Prostate gland (tissue), 2 donors: ENCODE results near the gene DENND2A.

Source experiments
- CTCF ChIP-seq, 4 experiments: fragments of 200-600 bp in 2 of 4; fragments of 450-650 bp in 2 of 4; sonication (generic) in 2 of 4; IDR thresholded peaks; 1 replicate in 3 of 4; 2 replicates in 1 of 4; pipeline ENCODE4 v1.5.1; 2016 to 2019; ENCODE audit warnings: antibody characterized with exemption in 4 of 4, mild to moderate bottlenecking in 2 of 4, moderate library complexity in 2 of 4
- POLR2A ChIP-seq: fragments of 450-650 bp; IDR thresholded peaks from one replicate; pipeline ENCODE4 v1.6.1; 2016; ENCODE audit warnings: antibody characterized with exemption, mild to moderate bottlenecking
- POLR2AphosphoS5 ChIP-seq: sonication (generic); formaldehyde crosslinking; IDR thresholded peaks from one replicate; pipeline ENCODE4 v1.6.1; 2017; ENCODE audit warnings: antibody characterized with exemption

GRCh38 chr7:140542228-140542603 is 98.4 kb downstream of the DENND2A start:
- TF ChIP-seq POLR2AphosphoS5 (no peak), CTCF (IDR thresholded peaks at IDR 0.05) (no peak), POLR2A (no peak)
